ENCODE measurements around the gene USP8.
"Not testable (repeated sequence)": the region's sequence is repeated elsewhere in the genome, so short reads cannot be mapped to it uniquely, and the experiment has no call there.

The USP8 gene

GRCh38 chr15:50503144-50503543, 78.9 kb downstream of the USP8 start:
- Histone ChIP-seq H3K36me3 (replicated peaks; ENCODE audit: insufficient read depth, low read length) (0 out of 2 replicates have a peak, but pooled peaks cover 5% of the 10 kb centered on the region), H3K4me2 (ENCODE audit: low read depth, low read length) (no peak overlapping the region), H3K9me2 (replicated peaks; ENCODE audit: insufficient read depth, low read length) (no peaks in the 10 kb centered on the region), H4K20me1 (ENCODE audit: insufficient read depth, low read length) (no peaks in the 10 kb centered on the region), H3K9ac (ENCODE audit: low read length) (no peak overlapping the region), H3K27me3 (replicated peaks; ENCODE audit: insufficient read depth, low read length) (no peaks in the 10 kb centered on the region), H3K27ac (ENCODE audit: low read length) (no peak overlapping the region), H3K4me1 (ENCODE audit: low read length) (no peaks in the 10 kb centered on the region), H2AFZ (ENCODE audit: low read length) (no peak overlapping the region), H3K9me3 (replicated peaks; ENCODE audit: insufficient read depth, low read length) (no peaks in the 10 kb centered on the region), H3K4me3 (ENCODE audit: low read length) (no peak overlapping the region), H3K79me2 (ENCODE audit: low read length) (no peaks in the 10 kb centered on the region), H3F3A (ENCODE audit: insufficient read depth, low read length) (no peaks in the 10 kb centered on the region)
- no peak for DNase-seq
- TF ChIP-seq, protein P1, sequence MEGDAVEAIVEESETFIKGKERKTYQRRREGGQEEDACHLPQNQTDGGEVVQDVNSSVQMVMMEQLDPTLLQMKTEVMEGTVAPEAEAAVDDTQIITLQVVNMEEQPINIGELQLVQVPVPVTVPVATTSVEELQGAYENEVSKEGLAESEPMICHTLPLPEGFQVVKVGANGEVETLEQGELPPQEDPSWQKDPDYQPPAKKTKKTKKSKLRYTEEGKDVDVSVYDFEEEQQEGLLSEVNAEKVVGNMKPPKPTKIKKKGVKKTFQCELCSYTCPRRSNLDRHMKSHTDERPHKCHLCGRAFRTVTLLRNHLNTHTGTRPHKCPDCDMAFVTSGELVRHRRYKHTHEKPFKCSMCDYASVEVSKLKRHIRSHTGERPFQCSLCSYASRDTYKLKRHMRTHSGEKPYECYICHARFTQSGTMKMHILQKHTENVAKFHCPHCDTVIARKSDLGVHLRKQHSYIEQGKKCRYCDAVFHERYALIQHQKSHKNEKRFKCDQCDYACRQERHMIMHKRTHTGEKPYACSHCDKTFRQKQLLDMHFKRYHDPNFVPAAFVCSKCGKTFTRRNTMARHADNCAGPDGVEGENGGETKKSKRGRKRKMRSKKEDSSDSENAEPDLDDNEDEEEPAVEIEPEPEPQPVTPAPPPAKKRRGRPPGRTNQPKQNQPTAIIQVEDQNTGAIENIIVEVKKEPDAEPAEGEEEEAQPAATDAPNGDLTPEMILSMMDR (IDR thresholded peaks at IDR 0.05; ENCODE audit: low read length), result no peak
- TF ChIP-seq EZH2 (optimal IDR thresholded peaks at IDR 0.05; ENCODE audit: low read depth, low read length), result no peak
- TF ChIP-seq EZH2phosphoT487 (IDR thresholded peaks at IDR 0.05; ENCODE audit: low read length), result no peak

DNA sequence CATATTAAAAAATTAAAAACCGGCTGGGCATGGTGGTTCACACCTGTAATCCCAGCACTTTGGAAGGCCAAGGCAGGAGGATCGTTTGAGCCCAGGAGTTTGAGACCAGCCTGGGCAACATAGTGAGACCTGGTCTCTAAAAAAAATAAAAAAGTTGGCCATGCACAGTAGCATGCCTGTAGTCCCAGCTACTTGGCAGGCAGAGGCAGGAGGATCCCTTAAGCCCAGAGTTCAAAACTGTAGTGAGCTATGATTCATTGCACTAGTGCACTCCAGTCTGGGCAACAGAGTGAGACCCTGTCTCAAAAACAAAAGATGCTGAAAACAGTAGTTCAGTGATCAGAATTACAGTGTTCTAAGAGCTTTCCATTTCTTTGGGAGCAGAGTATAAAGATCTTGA, 81.5 kb downstream of the USP8 start:
- H2AFZ ChIP-seq (ENCODE audit: low read length); H4K20me1 ChIP-seq (ENCODE audit: insufficient read depth, low read length); H3K27ac ChIP-seq (ENCODE audit: low read length): not testable (repeated sequence)

GRCh38 chr15:50506121-50506520, 81.9 kb downstream of the USP8 start:
- H3K4me2 ChIP-seq (ENCODE audit: low read depth, low read length), result no peak overlapping the region
- H3F3A ChIP-seq (ENCODE audit: insufficient read depth, low read length), result no peaks in the 10 kb centered on the region
- H3K79me2 ChIP-seq (ENCODE audit: low read length), result no peaks in the 10 kb centered on the region
- H3K4me1 ChIP-seq (ENCODE audit: low read length), result no peaks in the 10 kb centered on the region
- H3K27ac ChIP-seq (ENCODE audit: low read length), result no peak overlapping the region
- TF ChIP-seq, protein P1 (IDR thresholded peaks at IDR 0.05; ENCODE audit: low read length), result no peak
- TF ChIP-seq EZH2phosphoT487 (IDR thresholded peaks at IDR 0.05; ENCODE audit: low read length) (no peak), EZH2 (optimal IDR thresholded peaks at IDR 0.05; ENCODE audit: low read depth, low read length) (no peak)
- no peaks in the 10 kb centered on the region for H3K27me3 ChIP-seq (replicated peaks; ENCODE audit: insufficient read depth, low read length)
- no peak overlapping the region for H3K4me3 ChIP-seq (ENCODE audit: low read length)
- no peaks in the 10 kb centered on the region for H4K20me1 ChIP-seq (ENCODE audit: insufficient read depth, low read length)
- H3K9me3 ChIP-seq (replicated peaks; ENCODE audit: insufficient read depth, low read length), result no peaks in the 10 kb centered on the region
- no peaks in the 10 kb centered on the region for H3K36me3 ChIP-seq (replicated peaks; ENCODE audit: insufficient read depth, low read length)
- DNase-seq, result no peak
- H3K9ac ChIP-seq (ENCODE audit: low read length), result no peak overlapping the region
- H2AFZ ChIP-seq (ENCODE audit: low read length), result no peak overlapping the region
- H3K9me2 ChIP-seq (replicated peaks; ENCODE audit: insufficient read depth, low read length), result no peaks in the 10 kb centered on the region

More for the DNA sequence above, 81.5 kb downstream of the USP8 start:
- H3K9me3 ChIP-seq (replicated peaks; ENCODE audit: insufficient read depth, low read length); H3K4me2 ChIP-seq (ENCODE audit: low read depth, low read length); H3K36me3 ChIP-seq (replicated peaks; ENCODE audit: insufficient read depth, low read length); DNase-seq; H3K4me1 ChIP-seq (ENCODE audit: low read length); H3K9ac ChIP-seq (ENCODE audit: low read length); H3F3A ChIP-seq (ENCODE audit: insufficient read depth, low read length); H3K27me3 ChIP-seq (replicated peaks; ENCODE audit: insufficient read depth, low read length); H3K79me2 ChIP-seq (ENCODE audit: low read length); H3K9me2 ChIP-seq (replicated peaks; ENCODE audit: insufficient read depth, low read length); H3K4me3 ChIP-seq (ENCODE audit: low read length): not testable (repeated sequence)

DNA sequence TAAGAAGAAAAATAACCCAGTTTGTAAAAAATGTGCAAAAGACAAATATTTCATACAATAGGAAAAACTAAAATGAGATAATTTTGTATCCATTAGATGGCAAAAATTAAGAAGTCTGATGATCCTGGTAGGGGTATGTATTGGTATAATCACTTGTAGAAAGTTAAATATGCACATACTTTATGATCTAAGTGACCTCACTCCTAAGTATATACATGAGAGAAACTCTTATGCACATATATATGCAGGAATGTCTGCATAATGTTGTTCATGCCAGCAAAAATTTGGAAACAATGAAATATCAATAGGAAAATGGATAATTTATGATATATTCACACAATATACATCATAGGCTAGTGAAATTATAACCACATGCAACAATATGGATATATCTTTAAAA, 88.8 kb downstream of the USP8 start:
- H3K9me3 ChIP-seq (replicated peaks; ENCODE audit: insufficient read depth, low read length), result no peaks in the 10 kb centered on the region
- no peaks in the 10 kb centered on the region for H3K27me3 ChIP-seq (replicated peaks; ENCODE audit: insufficient read depth, low read length)
- H3K27ac ChIP-seq (ENCODE audit: low read length), result no peak overlapping the region
- no peaks in the 10 kb centered on the region for H3K36me3 ChIP-seq (replicated peaks; ENCODE audit: insufficient read depth, low read length)
- no peaks in the 10 kb centered on the region for H4K20me1 ChIP-seq (ENCODE audit: insufficient read depth, low read length)
- no peaks in the 10 kb centered on the region for H3K9me2 ChIP-seq (replicated peaks; ENCODE audit: insufficient read depth, low read length)
- no peaks in the 10 kb centered on the region for H3K79me2 ChIP-seq (ENCODE audit: low read length)
- no peak overlapping the region for H2AFZ ChIP-seq (ENCODE audit: low read length)
- no peak overlapping the region for H3K4me3 ChIP-seq (ENCODE audit: low read length)
- no peaks in the 10 kb centered on the region for H3F3A ChIP-seq (ENCODE audit: insufficient read depth, low read length)
- no peak for DNase-seq
- TF ChIP-seq, protein P1 (IDR thresholded peaks at IDR 0.05; ENCODE audit: low read length), result no peak
- TF ChIP-seq EZH2phosphoT487 (IDR thresholded peaks at IDR 0.05; ENCODE audit: low read length), result no peak
- TF ChIP-seq EZH2 (optimal IDR thresholded peaks at IDR 0.05; ENCODE audit: low read depth, low read length), result no peak
- no peak overlapping the region for H3K9ac ChIP-seq (ENCODE audit: low read length)
- H3K4me2 ChIP-seq (ENCODE audit: low read depth, low read length), result no peak overlapping the region
- H3K4me1 ChIP-seq (ENCODE audit: low read length), result no peaks in the 10 kb centered on the region
